Stomach (tissue), 9 donors: ENCODE results near the gene GIMD1. TPM values are rescaled to one million over a fixed set of nuclear protein-coding genes. Genes with fewer than 3 reads are reported as not detected.

Source experiments
- DNase-seq, 2 donors: peaks; one replicate each; pipeline versions ENCODE4 v3.0.0 to v3.0.0-alpha.2; 2013 to 2019
- H3K27ac ChIP-seq, 5 donors: fragments of 200-600 bp in 4 of 5; sonication (generic) in 4 of 5; one replicate each; pipeline ENCODE4 v1.5.1; 2013 to 2019; ENCODE audit warnings: mild to moderate bottlenecking in 1 of 5, moderate library complexity in 1 of 5
- H3K27me3 ChIP-seq, 3 donors: fragments of 200-600 bp; sonication (generic); one replicate each; pipeline ENCODE4 v1.5.1; 2017 to 2019; ENCODE audit warnings: mixed run types in 1 of 3
- H3K36me3 ChIP-seq, 4 donors: fragments of 200-600 bp; sonication (generic); 1 replicate in 3 of 4; 2 replicates in 1 of 4; pipeline ENCODE4 v1.5.1; 2016 to 2019
- H3K4me1 ChIP-seq, 4 donors: fragments of 200-600 bp; sonication (generic); one replicate each; pipeline ENCODE4 v1.5.1; 2016 to 2019
- H3K4me3 ChIP-seq, 4 donors: fragments of 200-600 bp; sonication (generic) in 3 of 4; one replicate each; pipeline ENCODE4 v1.5.1; 2016 to 2019; ENCODE audit warnings: mild to moderate bottlenecking in 1 of 4
- H3K9me3 ChIP-seq, 4 donors: fragments of 200-600 bp; sonication (generic); one replicate each; pipeline ENCODE4 v1.5.1; 2016 to 2019
- CTCF ChIP-seq, 7 experiments: fragments of 450-650 bp in 4 of 7; fragments of 200-600 bp in 3 of 7; sonication (generic) in 3 of 7; IDR thresholded peaks; one replicate each; pipeline ENCODE4 v1.5.1; 2016 to 2019; ENCODE audit warnings: antibody characterized with exemption in 7 of 7, control low read depth in 2 of 7, mild to moderate bottlenecking in 1 of 7
- EP300 ChIP-seq: sonication (generic); formaldehyde crosslinking; IDR thresholded peaks from one replicate; pipeline ENCODE4 v1.6.1; 2017; ENCODE audit warnings: antibody characterized with exemption
- POLR2A ChIP-seq, 4 donors: fragments of 450-650 bp; IDR thresholded peaks; one replicate each; pipeline ENCODE4 v1.6.1; 2016; ENCODE audit warnings: antibody characterized with exemption in 4 of 4, control low read depth in 2 of 4, mild to moderate bottlenecking in 1 of 4, moderate library complexity in 1 of 4
- POLR2AphosphoS5 ChIP-seq, 3 donors: sonication (generic); formaldehyde crosslinking; IDR thresholded peaks; one replicate each; pipeline ENCODE4 v1.6.1; 2016; ENCODE audit warnings: antibody characterized with exemption in 3 of 3
- WGBS, 5 donors: extraction: QIAGEN DNeasy Blood & Tissue Kit in 3 of 5; methylation state at CpG; one replicate each; pipeline versions ENCODE4 v1.1.5 to v1.1.7; 2013 to 2018; 5-methylcytosine and 5-hydroxymethylcytosine counted together
- intact Hi-C: fragments of 100-400 bp; cut with DNase I; formaldehyde crosslinking; loops from one replicate; pipeline ENCODE4 v1.15.1; 2023; ENCODE audit warnings: low total_unique reads
- polyA plus RNA-seq, 3 donors: library from polyadenylated mRNA; stranded (reverse); fragments of 200-250 nt; gene quantifications; one replicate each; pipeline ENCODE4 v1.2.3, GENCODE V29; 2013
- total RNA-seq, 5 donors: library from RNA; depleted of rRNA; stranded (reverse); fragments of >200 nt; gene quantifications; one replicate each; pipeline versions ENCODE4 v1.1.0 to v1.2.3, GENCODE V29; 2014 to 2016
- donor health status: healthy with polysubstance abuse.
- donor health status: Bipolar disorder and iron deficiency.
- donor health status: healthy.

Gene GIMD1
- total and polyA plus RNA-seq, 8 donors = not detected

GRCh38 chr4:106339431-106339830, 29.1 kb downstream of the GIMD1 start:
- intact Hi-C loops = no loop called here
- peaks cover 25 to 68% (median 64%) of the 10 kb centered on the region in 4 donors for H3K36me3 ChIP-seq

GRCh38 chr4:106338671-106339070, 29.9 kb downstream of the GIMD1 start:
- Histone ChIP-seq H3K27ac (no peak overlapping the region), H3K4me3 (no peak overlapping the region), H3K27me3 (no peaks in the 10 kb centered on the region), H3K9me3 (peaks cover 0 to 12% (median 4%) of the 10 kb centered on the region in 4 donors), H3K4me1 (peaks cover 0 to 9% (median under 1%) of the 10 kb centered on the region in 4 donors), H3K36me3 (peaks cover 25 to 76% (median 69%) of the 10 kb centered on the region in 4 donors)
- WGBS, 5 donors = 99 to 100% (median 100%) methylated on average over 3 of the region's 3 CpGs
- DNase-seq = no peak
- TF ChIP-seq CTCF (IDR thresholded peaks at IDR 0.05) (no peak), POLR2A (IDR thresholded peaks at IDR 0.05) (no peak), EP300 (no peak), POLR2AphosphoS5 (IDR thresholded peaks at IDR 0.05) (no peak)
- intact Hi-C loops = no loop called here

More at GRCh38 chr4:106339431-106339830, 29.1 kb downstream of the GIMD1 start:
- 94 to 98% (median 97%) methylated on average over 4 of the region's 4 CpGs for WGBS, 5 donors
- Histone ChIP-seq H3K27ac (no peak overlapping the region), H3K4me3 (no peak overlapping the region), H3K27me3 (no peaks in the 10 kb centered on the region), H3K9me3 (peaks cover 0 to 12% (median 4%) of the 10 kb centered on the region in 4 donors), H3K4me1 (peaks cover 0 to 9% (median 0%) of the 10 kb centered on the region in 4 donors)
- no peak for TF ChIP-seq EP300
- no peak for TF ChIP-seq POLR2AphosphoS5 (IDR thresholded peaks at IDR 0.05)
- no peak for TF ChIP-seq POLR2A (IDR thresholded peaks at IDR 0.05)
- no peak for TF ChIP-seq CTCF (IDR thresholded peaks at IDR 0.05)
- DNase-seq = no peak

- no peak for DNase-seq
- Histone ChIP-seq H3K27me3 (no peaks in the 10 kb centered on the region), H3K4me3 (no peak overlapping the region), H3K27ac (no peak overlapping the region), H3K9me3 (peaks cover 0 to 12% (median 4%) of the 10 kb centered on the region in 4 donors), H3K36me3 (peaks cover 27 to 83% (median 76%) of the 10 kb centered on the region in 4 donors), H3K4me1 (peaks cover 0 to 9% (median 4%) of the 10 kb centered on the region in 4 donors)
- TF ChIP-seq CTCF (IDR thresholded peaks at IDR 0.05) (no peak), POLR2AphosphoS5 (IDR thresholded peaks at IDR 0.05) (no peak), EP300 (no peak), POLR2A (IDR thresholded peaks at IDR 0.05) (no peak)
- intact Hi-C loops = no loop called here
These were observed 30.7 kb downstream of the GIMD1 start for GRCh38 chr4:106337916-106338315.

- peaks cover 0 to 12% (median 4%) of the 10 kb centered on the region in 4 donors for H3K9me3 ChIP-seq
- WGBS, 5 donors = 89 to 97% (median 95%) methylated on average over 3 of the region's 3 CpGs
- H3K36me3 ChIP-seq = peaks cover 35 to 96% (median 89%) of the 10 kb centered on the region in 4 donors
- H3K27ac ChIP-seq = no peak overlapping the region
- peaks cover 0 to 11% (median 2%) of the 10 kb centered on the region in 4 donors for H3K4me1 ChIP-seq
- TF ChIP-seq CTCF (IDR thresholded peaks at IDR 0.05) (no peak), EP300 (no peak), POLR2A (IDR thresholded peaks at IDR 0.05) (no peak), POLR2AphosphoS5 (IDR thresholded peaks at IDR 0.05) (no peak)
- no peak overlapping the region for H3K4me3 ChIP-seq
- no peak for DNase-seq
- intact Hi-C loops = no loop called here
- no peaks in the 10 kb centered on the region for H3K27me3 ChIP-seq
These were observed 32.0 kb downstream of the GIMD1 start for GRCh38 chr4:106336618-106337017.
